Measurements from ENCODE around the gene ATG4C. TPM values are rescaled to one million over a fixed set of nuclear protein-coding genes. Genes with fewer than 3 reads are reported as not detected.

The ATG4C gene
- total and polyA plus RNA-seq, 2 of the 13 experiments (the other 11 are each of a cell fraction or from before 2014, with no cell fraction given): 4.0 to 11.2 TPM

GRCh38 chr1:62783736-62784508 lies at the start of gene ATG4C (continued):
- TF ChIP-seq ZHX1 (CRISPR knock-in tag; IDR thresholded peaks at IDR 0.05; ENCODE audit: low read depth) (peak; percentile 44; the same call in 1 of the 2 replicates), IRF9 (CRISPR knock-in tag; IDR thresholded peaks at IDR 0.05; ENCODE audit: borderline replicate concordance) (peak; percentile 68), ZMYM4 (CRISPR knock-in tag; IDR thresholded peaks at IDR 0.05) (peak; percentile 91), ATF5 (CRISPR knock-in tag; IDR thresholded peaks at IDR 0.05; ENCODE audit: low read depth) (no peak), POGK (CRISPR knock-in tag; conservative IDR thresholded peaks at IDR 0.05) (peak; percentile 76), ZNF572 (CRISPR knock-in tag; IDR thresholded peaks at IDR 0.05) (no peak), CREM (IDR thresholded peaks at IDR 0.05) (peak; percentile 99), CREM (CRISPR knock-in tag; IDR thresholded peaks at IDR 0.05) (no peak), ZNF891 (CRISPR knock-in tag; IDR thresholded peaks at IDR 0.05) (peak; percentile 81; the same call in 1 of the 2 replicates), POLR2G (IDR thresholded peaks at IDR 0.05; ENCODE audit: low read depth, low read length) (peak; percentile 92), CREB3 (CRISPR knock-in tag; IDR thresholded peaks at IDR 0.05) (0 out of 2 replicates have a peak, but pooled peaks have one; percentile 49), ZZZ3 (CRISPR knock-in tag; IDR thresholded peaks at IDR 0.05; ENCODE audit: borderline replicate concordance) (peak; percentile 74; the same call in 1 of the 2 replicates), ZNF563 (CRISPR knock-in tag; IDR thresholded peaks at IDR 0.05) (0 out of 2 replicates have a peak, but pooled peaks have one; percentile 50), ZNF530 (CRISPR knock-in tag; IDR thresholded peaks at IDR 0.05; ENCODE audit: low read depth) (no peak), ZNF431 (CRISPR knock-in tag; IDR thresholded peaks at IDR 0.05; ENCODE audit: borderline replicate concordance, low read depth) (0 out of 2 replicates have a peak, but pooled peaks have one; percentile 50), DR1 (CRISPR knock-in tag; IDR thresholded peaks at IDR 0.05) (no peak), ZNF556 (CRISPR knock-in tag; IDR thresholded peaks at IDR 0.05; ENCODE audit: borderline replicate concordance) (peak; percentile 63; the same call in 1 of the 2 replicates), SNAPC5 (CRISPR knock-in tag; IDR thresholded peaks at IDR 0.05; ENCODE audit: borderline replicate concordance) (no peak), RXRA (CRISPR knock-in tag; IDR thresholded peaks at IDR 0.05) (peak; percentile 40; the same call in 1 of the 2 replicates), ZNF772 (CRISPR knock-in tag; IDR thresholded peaks at IDR 0.05) (peak; percentile 28; the same call in 1 of the 2 replicates)
